GM12892 (cell line): ENCODE data around the gene PPP2R2B.

ENCODE experiments used
- POLR2A ChIP-seq: IDR thresholded peaks from 2 replicates; pipeline ENCODE4 v1.6.1; 2011; ENCODE audit warnings: low read depth, low read length, control low read depth
- POLR2AphosphoS5 ChIP-seq: IDR thresholded peaks from 2 replicates; pipeline ENCODE4 v1.6.1; 2011; ENCODE audit warnings: low read depth, low read length, control low read depth

- TF ChIP-seq POLR2AphosphoS5 (no peak), POLR2A (no peak)
Observed at GRCh38 chr5:146720107-146720506, 158.4 kb downstream of the PPP2R2B start.
